Measurements from ENCODE around the gene PIK3R6.

- no peak for TF ChIP-seq CTCF (IDR thresholded peaks at IDR 0.05)
- no peak for TF ChIP-seq POLR2AphosphoS5 (IDR thresholded peaks at IDR 0.05)
Observed at GRCh38 chr17:8875436-8875835, 8.0 kb upstream of the PIK3R6 start.
